CD14-positive monocyte (primary cell): ENCODE data around the gene GNPTAB. TPM values are rescaled to one million over a fixed set of nuclear protein-coding genes. Genes with fewer than 3 reads are reported as not detected.

Source experiments
- DNase-seq, 3 donors: peaks; one replicate each; pipeline ENCODE4 v3.0.0-alpha.2; 2011 to 2022
- H2AFZ ChIP-seq: 2 replicates; pipeline ENCODE4 v1.6.0; 2012; ENCODE audit warnings: mild to moderate bottlenecking, low read depth, low read length, inconsistent platforms; ENCODE audit not compliant: insufficient read depth, poor library complexity, severe bottlenecking
- H3K27ac ChIP-seq, 2 donors: 1 replicate in 1 of 2; 2 replicates in 1 of 2; pipeline ENCODE4 v1.5.1; 2012 to 2013; ENCODE audit warnings: low read length in 2 of 2, control low read depth in 1 of 2, inconsistent platforms in 1 of 2, low read depth in 1 of 2, mild to moderate bottlenecking in 1 of 2
- H3K27me3 ChIP-seq, 2 donors: one replicate each; pipeline versions ENCODE4 v1.6.0 to v1.6.1; 2011 to 2013; ENCODE audit warnings: low read length in 2 of 2; ENCODE audit not compliant: control insufficient read depth in 2 of 2, insufficient read depth in 2 of 2
- H3K36me3 ChIP-seq, 2 donors: replicated peaks in 1 of 2; 1 replicate in 1 of 2; 2 replicates in 1 of 2; pipeline versions ENCODE4 v1.5.1 to v1.6.1; 2012 to 2013; ENCODE audit warnings: low read length in 2 of 2, control low read depth in 1 of 2, inconsistent platforms in 1 of 2, mild to moderate bottlenecking in 1 of 2; ENCODE audit not compliant: insufficient read depth in 2 of 2, control insufficient read depth in 1 of 2
- H3K4me1 ChIP-seq, 2 donors: 1 replicate in 1 of 2; 2 replicates in 1 of 2; pipeline versions ENCODE4 v1.5.1 to v1.6.1; 2012 to 2013; ENCODE audit warnings: low read length in 2 of 2, control low read depth in 1 of 2, inconsistent platforms in 1 of 2, mild to moderate bottlenecking in 1 of 2, moderate library complexity in 1 of 2; ENCODE audit not compliant: insufficient read depth in 2 of 2, control insufficient read depth in 1 of 2
- H3K4me2 ChIP-seq: replicated peaks from 2 replicates; pipeline ENCODE3; 2012; ENCODE audit warnings: low read length, moderate library complexity, mild to moderate bottlenecking; ENCODE audit not compliant: poor library complexity, severe bottlenecking; ENCODE audit errors: extremely low read depth
- H3K4me3 ChIP-seq, 3 experiments: fragments of 200-600 bp in 1 of 3; sonication (generic) in 1 of 3; replicated peaks in 1 of 3; 1 replicate in 2 of 3; 2 replicates in 1 of 3; pipeline ENCODE4 v1.5.1; 2011 to 2013; ENCODE audit warnings: low read length in 3 of 3, mild to moderate bottlenecking in 3 of 3, control low read depth in 2 of 3, low read depth in 2 of 3, inconsistent platforms in 1 of 3, moderate library complexity in 1 of 3
- H3K79me2 ChIP-seq: 2 replicates; pipeline ENCODE4 v1.6.0; 2012; ENCODE audit warnings: mild to moderate bottlenecking, control low read depth, inconsistent platforms, low read length, moderate library complexity; ENCODE audit not compliant: insufficient read depth
- H3K9ac ChIP-seq: 2 replicates; pipeline ENCODE4 v1.6.0; 2017; ENCODE audit warnings: low read length, mild to moderate bottlenecking; ENCODE audit not compliant: insufficient read depth, poor library complexity, severe bottlenecking
- H3K9me3 ChIP-seq, 2 donors: replicated peaks in 1 of 2; 1 replicate in 1 of 2; 2 replicates in 1 of 2; pipeline versions ENCODE4 v1.5.1 to v1.6.1; 2012 to 2013; ENCODE audit warnings: low read length in 2 of 2, control low read depth in 1 of 2; ENCODE audit not compliant: control insufficient read depth in 1 of 2, insufficient read depth in 1 of 2
- H4K20me1 ChIP-seq: 2 replicates; pipeline ENCODE4 v1.6.0; 2012; ENCODE audit warnings: mild to moderate bottlenecking, low read length, control low read depth, moderate library complexity; ENCODE audit not compliant: insufficient read depth
- H3K27ac Mint-ChIP-seq, 7 donors: one replicate each; pipeline ENCODE4 v1.8.0; 2020; ENCODE audit warnings: mild to moderate bottlenecking in 7 of 7, mixed read lengths in 7 of 7, moderate library complexity in 6 of 7, inconsistent platforms in 2 of 7
- H3K27me3 Mint-ChIP-seq, 3 donors: one replicate each; pipeline ENCODE4 v1.8.0; 2021 to 2022; ENCODE audit warnings: low read depth in 3 of 3, mild to moderate bottlenecking in 3 of 3, mixed read lengths in 3 of 3, moderate library complexity in 3 of 3, inconsistent platforms in 1 of 3
- H3K36me3 Mint-ChIP-seq, 2 donors: one replicate each; pipeline ENCODE4 v1.8.0; 2020; ENCODE audit warnings: mixed read lengths in 2 of 2, inconsistent platforms in 1 of 2, mild to moderate bottlenecking in 1 of 2
- H3K4me1 Mint-ChIP-seq: one replicate; pipeline ENCODE4 v1.8.0; 2020; ENCODE audit warnings: mild to moderate bottlenecking, mixed read lengths
- H3K4me3 Mint-ChIP-seq, 2 donors: one replicate each; pipeline ENCODE4 v1.8.0; 2020; ENCODE audit warnings: mild to moderate bottlenecking in 2 of 2, mixed read lengths in 2 of 2, moderate library complexity in 1 of 2
- H3K9me3 Mint-ChIP-seq, 7 donors: one replicate each; pipeline ENCODE4 v1.8.0; 2020 to 2022; ENCODE audit warnings: mixed read lengths in 7 of 7, mild to moderate bottlenecking in 6 of 7, moderate library complexity in 6 of 7, inconsistent platforms in 2 of 7
- CTCF ChIP-seq: fragments of 200-600 bp; IDR thresholded peaks from one replicate; pipeline ENCODE4 v1.8.0; 2022; ENCODE audit warnings: antibody characterized with exemption, mild to moderate bottlenecking
- WGBS: methylation state at CpG from one replicate; pipeline ENCODE4 v1.1.5; 2013; ENCODE audit warnings: missing lambda C conversion rate; ENCODE audit not compliant: insufficient coverage; 5-methylcytosine and 5-hydroxymethylcytosine counted together
- intact Hi-C, 2 donors: fragments of 100-400 bp; cut with micrococcal nuclease; formaldehyde crosslinking; loops; one replicate each; pipeline versions ENCODE4 v1.15.0 to v1.15.1; 2023
- polyA plus RNA-seq, 3 donors: library from polyadenylated mRNA; depleted of rRNA in 1 of 3; unstranded in 2 of 3; stranded (reverse) in 1 of 3; fragments of 300-500 nt in 2 of 3; fragments of >200 nt in 1 of 3; fragmentation: Illumina TruSeq in 2 of 3; gene quantifications; 1 replicate in 2 of 3; 2 replicates in 1 of 3; pipeline ENCODE4 v1.2.3, GENCODE V29; 2012 to 2021

GNPTAB gene
- polyA plus RNA-seq, 3 donors, result 14.4 to 29.1 (median 24.1) TPM

- Histone ChIP-seq H3K27ac (no peak overlapping the region), H3K4me1 (peaks cover 9% of the 10 kb centered on the region in 2 donors), H3K4me3 (no peak overlapping the region), H4K20me1 (no peaks in the 10 kb centered on the region), H2AFZ (no peak overlapping the region), H3K27me3 (no peaks in the 10 kb centered on the region), H3K36me3 (peaks cover 67 to 84% of the 10 kb centered on the region in 2 donors), H3K79me2 (no peaks in the 10 kb centered on the region), H3K9me3 (peaks cover 0 to 8% of the 10 kb centered on the region in 2 donors), H3K9ac (no peak overlapping the region), H3K4me2 (no peak overlapping the region)
- H3K27ac Mint-ChIP-seq, result peak overlapping the region in 2 of 7 donors; percentile 21 to 55
- intact Hi-C loops, result no loop called here
- peaks cover 11% of the 10 kb centered on the region for H3K4me1 Mint-ChIP-seq
- H3K27me3 Mint-ChIP-seq, result peaks cover 0 to 2% (median 0%) of the 10 kb centered on the region in 3 donors
- peaks cover 76 to 87% of the 10 kb centered on the region in 2 donors for H3K36me3 Mint-ChIP-seq
- H3K9me3 Mint-ChIP-seq, result peaks cover 0 to 7% (median 4%) of the 10 kb centered on the region in 7 donors
- TF ChIP-seq CTCF, result no peak
- H3K4me3 Mint-ChIP-seq, result no peak overlapping the region
- no CpG with 5 or more reads among the region's 1 CpG for WGBS
- no peak for DNase-seq
Observed at GRCh38 chr12:101743242-101743641, 87.5 kb downstream of the GNPTAB start.

GRCh38 chr12:101740980-101741379, 89.8 kb downstream of the GNPTAB start:
- no peaks in the 10 kb centered on the region for H3K79me2 ChIP-seq
- DNase-seq, result no peak
- H3K27me3 ChIP-seq, result no peaks in the 10 kb centered on the region
- H3K27ac ChIP-seq, result no peak overlapping the region
- H4K20me1 ChIP-seq, result no peaks in the 10 kb centered on the region
- intact Hi-C loops, result no loop called here
- Mint-ChIP-seq H3K4me1 (no peaks in the 10 kb centered on the region), H3K4me3 (no peak overlapping the region), H3K36me3 (peaks cover 74 to 87% of the 10 kb centered on the region in 2 donors), H3K9me3 (peaks cover 0 to 10% (median 4%) of the 10 kb centered on the region in 7 donors), H3K27me3 (peaks cover 0 to 2% (median 1%) of the 10 kb centered on the region in 3 donors), H3K27ac (no peak overlapping the region)
- H3K4me2 ChIP-seq, result no peak overlapping the region
- no peak overlapping the region for H3K9ac ChIP-seq
- no peak overlapping the region for H3K4me3 ChIP-seq
- H3K9me3 ChIP-seq, result peaks cover 0 to 8% of the 10 kb centered on the region in 2 donors
- H3K36me3 ChIP-seq, result peaks cover 65 to 83% of the 10 kb centered on the region in 2 donors
- no peak overlapping the region for H2AFZ ChIP-seq
- no peaks in the 10 kb centered on the region for H3K4me1 ChIP-seq
- no peak for TF ChIP-seq CTCF
- no CpG with 5 or more reads among the region's 5 CpGs for WGBS
